IPS-18a (cell line): Measurements from ENCODE around the gene FAM200C.

ENCODE experiments used
- H3K27ac ChIP-seq: one replicate; pipeline ENCODE4 v1.5.1; 2013; ENCODE audit warnings: low read length
- H3K27me3 ChIP-seq: one replicate; pipeline ENCODE4 v1.6.1; 2013; ENCODE audit warnings: mild to moderate bottlenecking, low read length; ENCODE audit not compliant: control insufficient read depth, insufficient read depth
- H3K36me3 ChIP-seq: one replicate; pipeline ENCODE4 v1.6.1; 2013; ENCODE audit warnings: low read depth, low read length; ENCODE audit not compliant: control insufficient read depth
- H3K4me1 ChIP-seq: one replicate; pipeline ENCODE4 v1.6.1; 2013; ENCODE audit warnings: low read depth, low read length; ENCODE audit not compliant: control insufficient read depth
- H3K4me3 ChIP-seq: one replicate; pipeline ENCODE4 v1.5.1; 2013; ENCODE audit warnings: low read length
- H3K9ac ChIP-seq: one replicate; pipeline ENCODE4 v1.6.1; 2013; ENCODE audit warnings: mild to moderate bottlenecking, low read length, moderate library complexity
- H3K9me3 ChIP-seq: one replicate; pipeline ENCODE4 v1.6.1; 2013; ENCODE audit warnings: low read depth, low read length; ENCODE audit not compliant: control insufficient read depth

Gene FAM200C

DNA sequence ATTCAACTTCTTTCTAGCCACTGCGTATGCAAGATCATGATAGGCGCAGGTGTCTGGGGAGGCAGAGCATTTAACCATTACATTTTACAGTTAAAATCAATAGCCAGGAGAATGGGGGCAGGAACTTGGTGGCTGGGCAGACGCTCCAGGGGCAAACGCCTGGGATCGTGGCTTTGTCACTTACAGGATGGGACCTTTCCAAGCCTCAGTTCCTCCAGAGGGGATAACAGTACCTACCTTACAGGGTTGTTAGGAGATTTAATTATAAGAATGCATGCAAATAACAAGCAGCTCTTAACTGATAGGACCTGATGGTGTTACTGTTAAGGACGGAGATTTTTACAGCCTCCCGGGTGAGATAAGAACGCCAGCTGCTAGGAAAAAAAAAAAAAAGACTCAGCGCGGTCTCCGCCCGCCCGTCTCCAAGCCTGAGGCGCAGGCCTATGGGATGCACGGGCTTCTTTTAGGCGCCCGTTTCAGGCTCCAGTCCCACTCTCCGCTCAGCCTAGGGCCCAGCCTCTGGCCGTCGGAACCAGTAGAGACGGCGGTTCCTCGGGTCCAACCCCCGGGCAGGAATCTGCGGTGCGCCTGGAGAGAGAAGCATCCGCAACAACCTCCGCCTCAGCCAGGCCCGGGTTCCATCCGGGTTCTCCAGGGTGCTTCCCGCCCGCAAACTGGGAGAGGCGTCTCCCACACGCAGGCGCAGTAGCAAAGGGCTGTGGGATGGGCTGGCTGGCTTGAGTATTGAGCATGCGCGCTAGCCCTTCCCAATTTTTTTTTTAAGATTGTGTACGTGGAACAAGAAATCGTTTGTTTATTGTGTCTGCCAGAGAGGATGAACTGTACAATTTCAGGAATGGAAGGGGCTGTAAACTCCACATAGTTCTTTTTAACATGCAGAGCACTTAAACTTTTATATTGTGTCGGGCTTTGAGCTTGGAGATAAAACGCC, at the start of gene FAM200C:
Gene FAM200C (minus strand): TSS at position 653 of the 952 bp plus-strand sequence. CDS start 4,564 bp downstream, outside the sequence.
- H3K4me3 ChIP-seq: peak within 1 kb of the TSS; percentile 93
- peak within 1 kb of the TSS; percentile 85 for H3K27ac ChIP-seq
- no peaks in the 10 kb centered on the region for H3K9me3 ChIP-seq
- H3K36me3 ChIP-seq: peaks cover 24% of the 10 kb centered on the region
- peaks cover 9% of the 10 kb centered on the region for H3K4me1 ChIP-seq
- H3K9ac ChIP-seq: peak within 1 kb of the TSS; percentile 95
- no peaks in the 10 kb centered on the region for H3K27me3 ChIP-seq

DNA sequence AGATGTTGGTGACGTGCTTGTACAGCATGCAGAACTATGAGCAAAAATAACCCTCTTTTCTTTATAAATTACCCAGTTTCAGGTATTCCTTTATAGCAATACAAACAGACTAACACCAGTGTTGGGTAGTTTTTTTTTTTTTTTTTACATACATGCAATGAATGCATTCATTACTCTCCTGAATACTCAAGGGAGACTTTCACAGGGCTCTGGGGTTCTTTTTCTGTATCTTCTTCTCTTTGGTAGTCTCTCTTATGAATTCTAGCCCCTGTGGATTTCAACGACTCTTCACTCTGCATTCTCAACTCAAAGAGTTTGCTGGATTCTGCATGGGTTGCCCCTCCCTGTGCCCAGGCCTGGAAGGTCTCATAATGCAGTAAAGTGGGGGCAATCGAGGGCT, 49.6 kb upstream of the FAM200C start:
- no peaks in the 10 kb centered on the region for H3K27me3 ChIP-seq
- no peak overlapping the region for H3K4me3 ChIP-seq
- H3K4me1 ChIP-seq: no peaks in the 10 kb centered on the region
- no peak overlapping the region for H3K27ac ChIP-seq
- no peaks in the 10 kb centered on the region for H3K36me3 ChIP-seq
- no peaks in the 10 kb centered on the region for H3K9me3 ChIP-seq
- H3K9ac ChIP-seq: no peak overlapping the region

DNA sequence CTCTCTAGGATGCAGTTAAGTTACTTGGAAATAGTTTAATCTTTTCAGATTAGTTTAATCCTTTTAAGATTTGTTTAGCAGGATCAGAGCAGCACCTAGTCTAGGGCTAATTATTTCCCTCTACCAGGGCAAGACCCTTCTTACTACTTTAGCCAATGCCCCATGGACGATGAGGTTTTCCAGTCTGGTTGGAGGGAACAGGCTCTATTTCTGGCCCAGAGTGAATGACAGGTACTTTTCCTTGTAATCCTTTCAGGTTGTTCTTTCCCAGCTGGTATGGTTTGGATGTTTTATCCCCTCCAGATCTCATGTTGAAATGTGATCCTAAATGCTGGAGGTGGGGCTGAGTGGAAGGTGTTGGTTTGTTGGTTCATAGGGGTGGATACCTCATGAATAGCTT, 49.0 kb upstream of the FAM200C start:
- H3K36me3 ChIP-seq: no peaks in the 10 kb centered on the region
- no peak overlapping the region for H3K4me3 ChIP-seq
- no peak overlapping the region for H3K9ac ChIP-seq
- no peaks in the 10 kb centered on the region for H3K27me3 ChIP-seq
- no peaks in the 10 kb centered on the region for H3K4me1 ChIP-seq
- H3K27ac ChIP-seq: no peak overlapping the region
- no peaks in the 10 kb centered on the region for H3K9me3 ChIP-seq

DNA sequence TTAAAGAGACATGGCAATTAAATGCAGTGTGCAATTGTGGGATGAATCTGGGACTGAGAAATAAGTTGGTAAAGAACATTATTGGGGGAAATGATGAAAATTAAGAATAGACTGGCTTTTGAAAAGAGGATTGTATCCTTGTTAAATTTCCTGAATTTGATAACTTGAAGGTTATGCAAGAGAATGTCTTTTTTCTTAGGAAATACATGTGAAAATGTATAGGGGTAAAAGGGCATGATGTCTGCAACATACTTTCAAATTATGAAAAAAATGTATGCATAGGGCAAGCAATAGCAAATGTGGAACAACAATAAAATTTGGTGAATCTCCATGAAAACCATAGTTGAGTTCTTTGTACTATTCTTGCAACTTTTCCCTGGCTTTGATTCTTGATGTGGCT, 45.9 kb upstream of the FAM200C start:
- no peaks in the 10 kb centered on the region for H3K9me3 ChIP-seq
- no peaks in the 10 kb centered on the region for H3K27me3 ChIP-seq
- H3K4me3 ChIP-seq: no peak overlapping the region
- no peaks in the 10 kb centered on the region for H3K4me1 ChIP-seq
- H3K36me3 ChIP-seq: no peaks in the 10 kb centered on the region
- H3K27ac ChIP-seq: no peak overlapping the region
- no peak overlapping the region for H3K9ac ChIP-seq

DNA sequence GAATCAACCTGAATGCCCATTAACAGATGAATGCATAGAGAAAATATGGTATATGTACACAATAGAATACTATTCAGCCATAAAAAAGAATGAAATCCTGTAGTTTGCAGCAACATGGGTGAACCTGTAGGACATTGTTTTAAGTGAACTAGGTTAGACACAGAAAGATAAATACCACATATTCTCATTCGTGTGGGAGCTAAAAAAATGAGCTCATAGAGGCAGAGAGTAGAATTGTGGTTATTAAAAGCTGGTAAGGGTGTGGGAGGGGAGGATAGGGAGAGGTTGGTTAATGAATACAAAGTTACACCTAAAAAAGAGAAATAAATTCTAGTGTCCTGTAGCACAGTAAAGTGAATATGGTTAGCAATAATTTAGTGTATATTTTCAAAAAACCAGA, 45.3 kb upstream of the FAM200C start:
- Histone ChIP-seq H3K4me3 (no peak overlapping the region), H3K27me3 (no peaks in the 10 kb centered on the region), H3K36me3 (no peaks in the 10 kb centered on the region), H3K9me3 (no peaks in the 10 kb centered on the region), H3K27ac (no peak overlapping the region), H3K9ac (no peak overlapping the region), H3K4me1 (no peaks in the 10 kb centered on the region)

DNA sequence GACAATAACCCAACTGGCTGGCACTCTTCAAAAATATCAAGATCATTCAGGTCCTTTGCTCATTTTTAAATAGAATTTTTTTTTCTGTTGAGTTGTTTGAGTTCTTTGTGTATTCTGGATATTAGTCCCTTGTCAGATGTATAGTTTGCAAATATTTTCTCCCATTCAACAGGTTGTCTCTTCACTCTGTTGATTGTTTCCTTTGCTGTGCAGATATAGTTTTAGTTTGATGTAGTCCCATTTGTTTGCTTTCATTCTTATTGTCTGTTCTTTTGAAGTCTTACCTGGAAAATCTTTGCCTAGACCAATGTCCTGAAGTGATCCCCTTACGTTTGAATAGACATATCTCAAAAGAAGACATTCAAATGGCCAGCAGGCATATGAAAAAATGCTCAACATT, 44.6 kb upstream of the FAM200C start:
- Histone ChIP-seq H3K9ac (no peak overlapping the region), H3K9me3 (no peaks in the 10 kb centered on the region), H3K27ac (no peak overlapping the region), H3K27me3 (no peaks in the 10 kb centered on the region), H3K4me1 (no peaks in the 10 kb centered on the region), H3K36me3 (no peaks in the 10 kb centered on the region), H3K4me3 (no peak overlapping the region)

DNA sequence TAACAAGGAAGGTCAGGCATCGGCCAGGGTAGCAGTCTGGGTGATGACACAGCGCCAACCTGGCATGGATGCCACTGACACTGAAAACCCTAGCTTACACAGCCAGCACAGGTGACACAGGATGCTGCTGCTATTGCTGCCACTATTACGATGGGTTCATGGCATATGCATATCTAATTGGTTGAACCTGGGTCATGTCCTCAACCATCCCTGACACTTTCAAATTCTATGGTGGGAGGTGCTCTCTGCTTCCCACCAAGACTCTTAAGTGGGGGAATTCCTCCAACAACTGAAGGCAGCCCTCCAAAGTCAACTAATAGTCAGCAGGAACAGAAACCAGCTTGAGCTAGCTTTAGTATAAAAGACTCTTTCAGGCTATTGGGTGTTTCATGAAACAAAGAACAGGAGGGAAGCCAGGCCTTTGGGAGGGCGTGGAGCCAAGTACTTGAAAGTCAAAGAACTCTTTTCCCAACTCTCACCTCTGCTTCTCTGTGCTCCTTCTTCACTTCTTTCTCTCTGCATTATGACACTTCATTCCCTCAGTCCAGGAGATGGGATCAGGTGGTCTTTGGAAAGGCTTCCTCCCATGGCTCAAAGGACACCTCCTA, 43.1 kb upstream of the FAM200C start:
- Histone ChIP-seq H3K27ac (no peak overlapping the region), H3K4me3 (no peak overlapping the region), H3K27me3 (no peaks in the 10 kb centered on the region), H3K9ac (no peak overlapping the region), H3K4me1 (peaks cover 3% of the 10 kb centered on the region), H3K9me3 (no peaks in the 10 kb centered on the region), H3K36me3 (no peaks in the 10 kb centered on the region)

DNA sequence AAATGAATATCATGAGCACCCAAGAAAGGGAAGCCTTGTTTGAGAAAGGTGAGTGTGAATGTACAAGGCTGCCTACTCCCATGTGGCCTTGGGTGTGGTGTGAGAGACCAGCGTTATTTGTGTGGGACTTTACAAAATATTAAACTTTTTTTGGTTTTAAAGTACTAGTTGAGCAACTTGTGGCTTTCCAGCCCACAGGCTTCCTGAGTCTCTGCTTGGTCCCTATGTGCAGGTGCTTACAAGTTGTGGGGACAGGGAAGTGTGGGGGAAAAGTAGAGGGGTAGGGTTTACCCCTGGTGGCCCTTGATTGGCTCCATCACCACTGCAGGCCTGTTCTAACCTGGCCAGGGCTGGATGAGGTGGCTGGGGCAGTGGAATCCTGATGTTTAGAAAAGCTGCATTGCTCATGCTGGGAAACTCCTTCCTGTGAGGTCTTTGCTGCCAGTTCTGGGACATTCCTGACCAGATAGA, 41.5 kb upstream of the FAM200C start:
- no peak overlapping the region for H3K4me3 ChIP-seq
- H3K36me3 ChIP-seq: no peaks in the 10 kb centered on the region
- H3K9ac ChIP-seq: no peak overlapping the region
- H3K9me3 ChIP-seq: no peaks in the 10 kb centered on the region
- H3K27ac ChIP-seq: no peak overlapping the region
- no peaks in the 10 kb centered on the region for H3K27me3 ChIP-seq
- peaks cover 3% of the 10 kb centered on the region for H3K4me1 ChIP-seq

DNA sequence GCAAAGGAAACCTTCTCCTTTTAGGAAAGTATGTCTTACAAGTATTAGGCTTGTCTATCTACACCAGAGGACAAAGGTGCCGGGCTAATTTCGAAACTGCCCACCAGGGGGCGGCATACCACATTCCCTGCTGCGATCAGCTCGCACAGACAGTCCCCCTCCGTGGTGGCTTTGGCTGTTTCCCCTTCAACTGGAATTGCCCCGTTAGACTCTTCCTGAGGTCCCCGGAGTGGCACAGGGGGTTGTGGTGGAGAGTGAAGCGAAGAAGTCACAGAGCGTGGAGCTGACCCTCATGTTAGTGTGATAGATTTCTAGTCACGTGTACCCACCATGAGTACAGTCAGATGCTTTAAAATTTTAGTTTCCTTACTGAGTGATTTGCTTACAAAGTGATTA, 39.3 kb upstream of the FAM200C start:
- H3K4me1 ChIP-seq: peaks cover 3% of the 10 kb centered on the region
- H3K36me3 ChIP-seq: no peaks in the 10 kb centered on the region
- peak overlapping the region; percentile 53 for H3K4me3 ChIP-seq
- H3K27ac ChIP-seq: no peak overlapping the region
- H3K27me3 ChIP-seq: no peaks in the 10 kb centered on the region
- H3K9me3 ChIP-seq: no peaks in the 10 kb centered on the region
- no peak overlapping the region for H3K9ac ChIP-seq

DNA sequence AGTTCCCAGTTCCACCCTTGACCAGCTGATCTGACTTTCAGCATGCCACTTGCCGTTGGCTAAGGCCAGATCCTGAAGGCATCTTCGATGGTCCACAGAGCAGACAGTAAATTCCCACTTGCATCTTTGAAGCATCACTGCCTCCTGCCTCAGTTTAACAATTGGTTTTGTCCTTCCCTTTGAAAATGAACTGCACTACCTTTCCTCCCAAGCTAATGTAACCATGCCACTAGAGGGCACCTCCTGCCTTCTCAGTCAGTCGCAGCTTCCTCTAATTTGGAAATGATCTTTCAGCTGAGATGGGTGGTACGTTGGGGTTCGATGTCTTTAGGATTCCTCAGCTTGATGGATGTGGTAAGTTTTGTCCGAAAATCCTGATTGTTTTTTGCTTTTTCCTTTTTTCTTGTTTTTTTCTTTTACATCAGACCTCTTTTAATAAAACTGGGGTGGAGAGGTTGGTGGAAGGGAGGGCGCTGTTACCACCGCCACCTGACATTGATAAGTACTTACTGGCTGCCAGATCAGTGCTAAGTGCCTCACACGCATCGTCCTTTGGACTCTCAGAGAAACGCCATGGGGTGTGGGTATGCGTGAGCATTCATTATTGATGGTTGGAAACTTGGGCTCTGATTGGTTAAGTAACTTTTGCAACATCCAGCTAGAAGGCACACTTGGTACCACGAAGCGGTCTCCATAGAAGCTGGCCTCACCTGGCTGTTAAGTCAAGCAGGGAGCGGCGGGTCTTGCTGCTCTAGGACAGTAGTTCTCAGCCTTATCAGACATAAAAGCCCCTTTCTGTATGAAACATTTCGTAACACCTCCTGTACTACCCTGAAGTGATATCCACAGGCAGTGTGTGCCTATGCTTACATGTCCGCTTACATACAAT, 38.7 kb upstream of the FAM200C start:
- Histone ChIP-seq H3K9ac (no peak overlapping the region), H3K4me1 (peaks cover 3% of the 10 kb centered on the region), H3K27ac (no peak overlapping the region)

DNA sequence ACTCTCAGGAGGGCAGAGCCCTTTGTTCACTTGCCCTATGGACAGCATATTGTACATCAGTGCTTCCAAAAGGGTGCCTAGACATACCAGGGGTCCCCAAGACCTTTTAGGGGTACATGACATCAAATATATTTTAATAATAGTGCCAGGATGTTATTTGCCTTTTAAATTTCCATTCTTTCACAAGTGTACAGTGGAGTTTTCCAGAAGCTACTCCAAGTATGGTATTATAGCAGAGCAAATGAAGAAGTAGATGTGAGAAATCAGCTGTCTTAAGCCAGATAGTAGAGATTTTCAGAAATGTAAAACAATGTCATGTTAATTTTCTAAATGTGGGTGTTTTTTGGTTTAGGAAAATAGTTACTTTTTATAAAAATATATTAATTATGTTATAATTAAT, 37.4 kb upstream of the FAM200C start:
- Histone ChIP-seq H3K9me3 (no peaks in the 10 kb centered on the region), H3K27me3 (no peaks in the 10 kb centered on the region), H3K27ac (no peak overlapping the region), H3K9ac (no peak overlapping the region), H3K4me3 (no peak overlapping the region), H3K36me3 (no peaks in the 10 kb centered on the region), H3K4me1 (peaks cover 3% of the 10 kb centered on the region)

More for the DNA sequence above, 38.7 kb upstream of the FAM200C start:
- no peaks in the 10 kb centered on the region for H3K36me3 ChIP-seq
- no peaks in the 10 kb centered on the region for H3K9me3 ChIP-seq
- H3K4me3 ChIP-seq: peak overlapping the region; percentile 53
- no peaks in the 10 kb centered on the region for H3K27me3 ChIP-seq
